ENCODE data around the gene ATF6B.

GRCh38 chr6:32112431-32112980 is 15.5 kb downstream of the ATF6B start:
- TF ChIP-seq CTCF (IDR thresholded peaks at IDR 0.05) (no peak), POLR2A (IDR thresholded peaks at IDR 0.05) (no peak)
